GM12872 (cell line): Measurements from ENCODE around the gene VAMP1.

Experiments used
- CTCF ChIP-seq: IDR thresholded peaks from 3 replicates; pipeline ENCODE4 v1.5.1; 2011; ENCODE audit warnings: low read depth, mild to moderate bottlenecking, low read length, moderate library complexity; ENCODE audit not compliant: insufficient read depth

VAMP1 gene

GRCh38 chr12:6425590-6426531, 44.6 kb downstream of the VAMP1 start:
- TF ChIP-seq CTCF = no peak

GRCh38 chr12:6424866-6425265, 45.6 kb downstream of the VAMP1 start:
- TF ChIP-seq CTCF = no peak

DNA sequence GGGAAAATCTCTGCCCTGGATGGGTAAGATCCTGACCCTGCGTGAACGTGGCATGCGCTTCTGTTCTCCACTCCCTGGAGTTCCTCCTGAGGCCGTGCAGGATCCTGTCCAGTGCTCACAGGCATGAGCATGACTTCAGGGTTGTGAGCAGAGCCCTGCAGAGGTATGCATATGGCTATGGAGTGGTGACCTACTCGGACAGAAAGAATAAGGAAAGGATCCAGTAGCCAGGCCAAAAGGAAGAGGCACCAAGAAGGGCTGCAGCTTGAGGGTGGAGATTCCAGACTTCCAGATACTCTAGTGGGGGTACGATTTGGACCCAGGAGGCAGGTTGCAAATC, 46.5 kb downstream of the VAMP1 start:
- TF ChIP-seq CTCF = no peak

DNA sequence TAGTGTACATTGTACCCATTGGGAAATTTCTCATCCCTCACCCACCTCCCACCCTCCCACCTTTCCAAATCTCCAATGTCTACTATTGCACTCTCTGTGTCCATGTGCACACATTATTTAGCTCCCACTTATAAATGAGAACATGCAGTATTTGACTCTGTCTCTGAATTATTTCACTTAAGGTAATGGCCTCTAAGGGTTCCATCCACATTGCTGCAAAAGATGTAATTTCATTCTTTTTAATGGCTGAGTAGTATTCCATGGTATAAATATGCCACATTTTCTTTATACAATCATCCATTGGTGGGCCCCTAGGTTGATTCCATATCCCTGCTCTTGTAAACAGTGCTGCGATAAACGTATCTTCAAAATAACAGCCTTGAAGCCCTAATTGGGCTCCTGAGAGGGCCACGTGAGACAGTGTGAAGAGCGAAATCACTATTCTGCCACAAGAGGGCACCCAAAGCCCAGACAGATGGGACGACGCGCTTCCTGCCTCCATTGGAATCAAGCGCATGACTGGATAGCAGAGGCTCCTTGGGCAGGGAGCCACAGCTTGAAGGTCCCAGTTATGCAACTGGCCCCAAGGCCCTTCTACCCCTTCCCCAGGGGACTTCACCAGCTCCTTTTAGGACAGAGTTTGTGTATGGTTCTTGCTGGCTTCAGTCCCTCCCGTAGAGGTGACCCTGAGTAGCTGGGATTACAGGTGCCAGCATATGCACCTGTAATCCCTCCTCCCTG, 47.0 kb downstream of the VAMP1 start:
- peak; percentile 76 for TF ChIP-seq CTCF

GRCh38 chr12:6420364-6420763, 50.1 kb downstream of the VAMP1 start:
- TF ChIP-seq CTCF = no peak

DNA sequence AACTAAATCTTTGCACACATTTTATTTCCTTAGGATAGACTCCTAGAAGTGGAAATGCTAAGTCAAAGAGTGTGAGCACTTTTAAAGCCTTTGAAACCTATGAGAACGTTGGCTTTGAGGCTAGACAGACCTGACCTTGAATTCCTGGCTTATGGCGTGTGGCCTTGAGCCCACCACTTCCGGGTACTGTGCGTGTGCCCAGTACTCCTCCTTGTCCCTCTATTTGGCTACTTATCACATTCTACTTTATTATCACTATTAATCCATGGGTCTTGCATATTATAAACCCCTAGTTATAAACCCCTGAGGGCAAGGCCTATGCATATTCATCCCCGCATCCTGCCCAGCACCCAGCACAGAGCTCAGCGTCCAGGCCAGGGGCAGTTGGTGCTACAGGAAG, 51.7 kb downstream of the VAMP1 start:
- TF ChIP-seq CTCF = no peak

DNA sequence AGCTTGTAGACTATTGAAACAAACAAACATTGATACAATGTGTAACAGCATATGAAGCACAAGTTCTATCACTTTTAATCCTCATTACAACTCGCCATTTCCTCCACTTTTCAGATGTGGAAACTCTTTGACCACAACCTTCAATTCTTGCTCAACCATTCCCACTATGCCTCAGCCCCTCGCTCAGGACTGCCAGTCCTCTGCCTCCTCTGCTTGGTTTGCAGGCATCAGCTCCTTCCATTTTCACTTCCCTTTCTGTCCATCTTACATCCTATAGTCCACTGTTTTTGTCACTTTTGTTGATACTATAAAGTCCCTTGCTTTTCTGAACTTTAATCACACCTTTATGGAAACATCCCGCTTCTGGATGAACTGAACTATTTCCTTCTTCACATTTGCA, 53.9 kb downstream of the VAMP1 start:
- TF ChIP-seq CTCF = no peak
